Measurements from ENCODE around the gene PSMD6. TPM values are rescaled to one million over a fixed set of nuclear protein-coding genes. Genes with fewer than 3 reads are reported as not detected.
A peak's percentile ranks its signal among the peaks of the same experiment; 100 is the strongest.

PSMD6 gene
- 10 to 100 TPM; 60.9 to 74.7 (median 69.8) TPM for total RNA-seq

DNA sequence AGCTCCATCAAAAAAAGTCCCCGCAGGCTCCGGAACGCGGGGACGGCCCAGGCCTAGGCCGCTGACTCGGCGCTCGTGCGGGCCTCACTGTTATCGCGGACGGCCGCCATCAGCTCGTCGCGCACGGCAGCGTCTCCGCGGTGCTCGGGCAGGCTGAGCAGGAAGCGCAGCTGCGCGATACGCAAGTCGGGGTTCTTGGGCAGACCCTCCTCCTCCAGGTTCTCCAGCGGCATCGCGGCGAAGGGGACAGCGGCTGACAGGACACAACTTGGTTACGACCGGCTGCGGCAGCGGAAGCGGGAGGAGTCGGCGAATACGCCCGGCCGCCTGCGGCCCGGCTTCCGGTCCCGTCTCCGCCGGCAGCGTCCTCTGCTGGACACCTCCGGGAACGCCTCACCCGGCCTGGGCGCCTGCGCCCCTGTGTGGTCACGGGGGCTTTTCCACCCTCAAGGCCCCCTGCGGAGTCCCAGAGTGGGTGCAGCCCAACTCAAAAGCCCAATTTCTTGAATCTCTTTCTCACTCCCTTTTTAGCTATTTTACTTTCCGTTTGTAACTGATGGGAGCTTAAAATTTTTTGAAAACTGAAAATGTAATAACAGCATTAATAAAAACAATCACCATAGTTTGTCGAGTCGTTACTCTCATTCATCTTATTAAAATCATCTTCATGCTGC, at the start of gene PSMD6:
Gene PSMD6 (minus strand): TSS at position 308 of the 674 bp plus-strand sequence. CDS start 75 bp downstream, at position 233.
- H3K9me3 ChIP-seq = no peaks in the 10 kb centered on the region
- no peaks in the 10 kb centered on the region for H3K27me3 ChIP-seq
- TF ChIP-seq POLR2A (IDR thresholded peaks at IDR 0.05) (no peak), POLR2AphosphoS5 (IDR thresholded peaks at IDR 0.05) (peak; percentile 58 to 85 (median 83)), CTCF (IDR thresholded peaks at IDR 0.05) (peak; percentile 98 to 99 (median 99))
- DNase-seq (ENCODE audit: low spot score in 2 of 2) = peak; percentile 73 to 86
- peak within 1 kb of the TSS; percentile 91 to 96 (median 96) for H3K4me3 ChIP-seq
- peak within 1 kb of the TSS; percentile 86 to 89 for H3K27ac ChIP-seq
- intact Hi-C loops (cut with DNase I; ENCODE audit: low total_unique reads) = loop anchor here (5.0 kb wide), 1 partner anchor 51 kb away; no protein-coding TSS in a partner anchor
- peaks cover 0 to 14% of the 10 kb centered on the region in 2 donors for H3K4me1 ChIP-seq
- no peaks in the 10 kb centered on the region for H3K36me3 ChIP-seq

DNA sequence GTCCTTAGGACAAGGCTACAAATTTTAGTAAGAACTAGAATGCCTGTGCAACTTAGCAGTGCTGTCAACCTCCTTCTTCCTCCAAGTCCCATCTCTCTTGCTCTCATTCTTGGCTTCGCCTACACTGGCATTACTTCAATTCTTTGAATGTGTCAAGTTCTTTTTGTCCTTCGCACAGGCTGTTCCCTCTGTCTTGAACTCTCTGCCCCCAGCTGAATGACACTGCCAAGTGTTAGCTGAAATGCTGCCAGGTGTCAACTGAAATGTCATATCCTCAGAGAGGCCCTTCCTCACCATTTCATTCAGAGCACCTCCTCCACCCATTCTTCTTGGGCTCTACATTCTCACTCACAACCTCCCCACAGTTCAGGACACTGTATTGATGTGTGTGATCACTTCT, 48.8 kb upstream of the PSMD6 start:
- DNase-seq (ENCODE audit: low spot score in 2 of 2) = no peak
- intact Hi-C loops (cut with DNase I; ENCODE audit: low total_unique reads) = no loop called here
- Histone ChIP-seq H3K27me3 (no peaks in the 10 kb centered on the region), H3K27ac (no peak overlapping the region), H3K4me3 (no peak overlapping the region), H3K9me3 (no peaks in the 10 kb centered on the region), H3K4me1 (no peaks in the 10 kb centered on the region), H3K36me3 (no peaks in the 10 kb centered on the region)
- TF ChIP-seq CTCF (IDR thresholded peaks at IDR 0.05) (no peak), POLR2A (IDR thresholded peaks at IDR 0.05) (no peak), POLR2AphosphoS5 (IDR thresholded peaks at IDR 0.05) (peak in 1 of 3 donors; percentile 35)

GRCh38 chr3:64070704-64071103, 47.4 kb upstream of the PSMD6 start:
- Histone ChIP-seq H3K27ac (no peak overlapping the region), H3K4me1 (no peaks in the 10 kb centered on the region), H3K27me3 (no peaks in the 10 kb centered on the region), H3K36me3 (no peaks in the 10 kb centered on the region), H3K4me3 (no peak overlapping the region), H3K9me3 (no peaks in the 10 kb centered on the region)
- no peak for DNase-seq (ENCODE audit: low spot score in 2 of 2)
- intact Hi-C loops (cut with DNase I; ENCODE audit: low total_unique reads) = no loop called here
- TF ChIP-seq POLR2A (IDR thresholded peaks at IDR 0.05) (no peak), CTCF (IDR thresholded peaks at IDR 0.05) (no peak), POLR2AphosphoS5 (IDR thresholded peaks at IDR 0.05) (no peak)

DNA sequence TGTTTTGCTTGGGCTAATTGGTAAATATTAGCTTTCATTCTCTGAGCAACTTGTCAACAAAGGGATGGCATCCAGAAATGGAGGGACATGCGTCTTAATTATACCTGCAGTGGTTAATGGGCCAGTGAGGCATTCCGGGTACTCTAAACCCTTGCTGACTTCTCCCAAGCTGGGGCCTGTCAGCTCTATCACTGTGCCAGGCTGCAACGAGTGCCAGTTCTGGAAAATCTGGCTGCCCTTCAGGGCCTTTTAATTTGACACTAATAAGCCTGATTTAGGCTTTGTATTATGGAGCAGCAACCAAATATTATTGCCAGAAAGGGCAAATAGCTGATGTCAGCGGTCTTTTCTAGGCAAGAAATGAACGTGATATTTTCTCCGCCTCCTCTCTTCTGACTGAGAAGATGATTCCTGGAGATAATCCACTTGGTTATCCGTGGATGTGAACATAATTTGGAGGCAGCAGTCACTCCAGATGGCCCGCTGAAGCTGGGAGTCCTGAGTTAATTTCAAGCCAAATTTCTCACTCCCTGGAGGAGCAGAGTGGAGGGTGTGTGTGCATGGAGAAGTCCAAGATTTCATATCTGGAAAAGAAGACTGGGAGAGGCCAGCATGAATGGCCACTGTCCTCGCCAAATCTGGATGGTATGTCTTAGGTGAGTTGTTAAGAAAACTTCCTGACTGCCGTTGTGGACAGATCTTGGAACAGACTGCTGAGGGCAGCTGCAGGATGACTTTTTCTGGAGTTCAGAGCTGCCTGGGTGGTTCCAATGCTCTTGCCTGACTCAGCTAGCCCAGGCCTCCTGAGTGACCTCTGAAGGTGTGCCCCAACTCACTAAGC, 44.4 kb upstream of the PSMD6 start:
- intact Hi-C loops (cut with DNase I; ENCODE audit: low total_unique reads) = no loop called here
- H3K27me3 ChIP-seq = no peaks in the 10 kb centered on the region
- H3K4me1 ChIP-seq = no peaks in the 10 kb centered on the region
- H3K36me3 ChIP-seq = no peaks in the 10 kb centered on the region
- TF ChIP-seq POLR2A (IDR thresholded peaks at IDR 0.05) = no peak
- no peak for TF ChIP-seq CTCF (IDR thresholded peaks at IDR 0.05)
- no peak for TF ChIP-seq POLR2AphosphoS5 (IDR thresholded peaks at IDR 0.05)
- no peak overlapping the region for H3K27ac ChIP-seq
- H3K4me3 ChIP-seq = no peak overlapping the region
- H3K9me3 ChIP-seq = no peaks in the 10 kb centered on the region
- no peak for DNase-seq (ENCODE audit: low spot score in 2 of 2)

- no peak for TF ChIP-seq POLR2A (IDR thresholded peaks at IDR 0.05)
- TF ChIP-seq POLR2AphosphoS5 (IDR thresholded peaks at IDR 0.05) = no peak
- TF ChIP-seq CTCF (IDR thresholded peaks at IDR 0.05) = no peak
- no peak overlapping the region for H3K4me3 ChIP-seq
- H3K4me1 ChIP-seq = no peaks in the 10 kb centered on the region
- H3K9me3 ChIP-seq = no peaks in the 10 kb centered on the region
- H3K27ac ChIP-seq = no peak overlapping the region
- intact Hi-C loops (cut with DNase I; ENCODE audit: low total_unique reads) = no loop called here
- DNase-seq (ENCODE audit: low spot score in 2 of 2) = no peak
- H3K36me3 ChIP-seq = no peaks in the 10 kb centered on the region
- no peaks in the 10 kb centered on the region for H3K27me3 ChIP-seq
Observed at GRCh38 chr3:64064804-64065203, 41.5 kb upstream of the PSMD6 start.

All from breast epithelium (tissue), 4 donors.